ENCODE measurements around the gene S100Z. TPM values are rescaled to one million over a fixed set of nuclear protein-coding genes. Genes with fewer than 3 reads are reported as not detected.
A peak's percentile ranks its signal among the peaks of the same experiment; 100 is the strongest.

Gene S100Z
- total RNA-seq, 4 donors from 2014 or later: 3.0 TPM; not detected in 3

- Histone ChIP-seq H3K4me3 (peak overlapping the region in 2 of 4 donors; percentile 21 to 49), H3K4me1 (peaks cover 0 to 18% (median 2%) of the 10 kb centered on the region in 4 donors), H3K27ac (no peak overlapping the region), H3K27me3 (peaks cover 0 to 30% of the 10 kb centered on the region in 2 donors), H3K36me3 (no peaks in the 10 kb centered on the region), H3K9me3 (no peaks in the 10 kb centered on the region)
- no peak for TF ChIP-seq CTCF (IDR thresholded peaks at IDR 0.05)
- TF ChIP-seq POLR2A (IDR thresholded peaks at IDR 0.05): no peak
- no peak for TF ChIP-seq EP300 (IDR thresholded peaks at IDR 0.05)
- 0 to 1% methylated on average over 28 to 61 of the region's 81 CpGs for WGBS, 2 donors
- no peak for DNase-seq (ENCODE audit: low spot score in 2 of 2)
Observed at GRCh38 chr5:76953551-76954382, 104.0 kb downstream of the S100Z start.

GRCh38 chr5:76954383-76954763, 104.6 kb downstream of the S100Z start:
- no peak for TF ChIP-seq POLR2A (IDR thresholded peaks at IDR 0.05)
- TF ChIP-seq CTCF (IDR thresholded peaks at IDR 0.05): no peak
- no peak for TF ChIP-seq EP300 (IDR thresholded peaks at IDR 0.05)
- Histone ChIP-seq H3K4me3 (peak overlapping the region in 2 of 4 donors; percentile 21 to 49), H3K4me1 (peaks cover 0 to 18% (median 2%) of the 10 kb centered on the region in 4 donors), H3K27ac (no peak overlapping the region), H3K27me3 (peaks cover 0 to 30% of the 10 kb centered on the region in 2 donors), H3K9me3 (no peaks in the 10 kb centered on the region), H3K36me3 (no peaks in the 10 kb centered on the region)
- no peak for DNase-seq (ENCODE audit: low spot score in 2 of 2)
- 8% methylated on average over 17 to 25 of the region's 25 CpGs for WGBS, 2 donors

GRCh38 chr5:76956033-76956432, 106.2 kb downstream of the S100Z start:
- WGBS, 2 donors: 85 to 93% methylated on average over 2 of the region's 2 CpGs
- Histone ChIP-seq H3K27me3 (peaks cover 0 to 30% of the 10 kb centered on the region in 2 donors), H3K27ac (no peak overlapping the region), H3K4me1 (peaks cover 0 to 23% (median 2%) of the 10 kb centered on the region in 4 donors), H3K9me3 (no peaks in the 10 kb centered on the region), H3K36me3 (no peaks in the 10 kb centered on the region), H3K4me3 (no peak overlapping the region)
- no peak for DNase-seq (ENCODE audit: low spot score in 2 of 2)
- no peak for TF ChIP-seq POLR2A (IDR thresholded peaks at IDR 0.05)
- TF ChIP-seq CTCF (IDR thresholded peaks at IDR 0.05): no peak
- TF ChIP-seq EP300 (IDR thresholded peaks at IDR 0.05): no peak

- Histone ChIP-seq H3K9me3 (no peaks in the 10 kb centered on the region), H3K27me3 (peaks cover 0 to 13% of the 10 kb centered on the region in 2 donors), H3K4me1 (peaks cover 0 to 11% (median 0%) of the 10 kb centered on the region in 4 donors), H3K4me3 (no peak overlapping the region), H3K27ac (peak overlapping the region in 2 of 4 donors; percentile 8 to 37), H3K36me3 (no peaks in the 10 kb centered on the region)
- no peak for DNase-seq (ENCODE audit: low spot score in 2 of 2)
- TF ChIP-seq EP300 (IDR thresholded peaks at IDR 0.05) (peak in 1 of 2 donors; percentile 24), POLR2A (IDR thresholded peaks at IDR 0.05) (no peak), CTCF (IDR thresholded peaks at IDR 0.05) (no peak)
- 40 to 47% methylated on average over 5 of the region's 5 CpGs for WGBS, 2 donors
Observed at GRCh38 chr5:76958991-76959767, 109.4 kb downstream of the S100Z start.
